ENCODE measurements around the gene SNAP25. TPM values are rescaled to one million over a fixed set of nuclear protein-coding genes. Genes with fewer than 3 reads are reported as not detected.

SNAP25 gene
- total RNA-seq = 1 to 10 TPM; 1.3 to 4.7 TPM

DNA sequence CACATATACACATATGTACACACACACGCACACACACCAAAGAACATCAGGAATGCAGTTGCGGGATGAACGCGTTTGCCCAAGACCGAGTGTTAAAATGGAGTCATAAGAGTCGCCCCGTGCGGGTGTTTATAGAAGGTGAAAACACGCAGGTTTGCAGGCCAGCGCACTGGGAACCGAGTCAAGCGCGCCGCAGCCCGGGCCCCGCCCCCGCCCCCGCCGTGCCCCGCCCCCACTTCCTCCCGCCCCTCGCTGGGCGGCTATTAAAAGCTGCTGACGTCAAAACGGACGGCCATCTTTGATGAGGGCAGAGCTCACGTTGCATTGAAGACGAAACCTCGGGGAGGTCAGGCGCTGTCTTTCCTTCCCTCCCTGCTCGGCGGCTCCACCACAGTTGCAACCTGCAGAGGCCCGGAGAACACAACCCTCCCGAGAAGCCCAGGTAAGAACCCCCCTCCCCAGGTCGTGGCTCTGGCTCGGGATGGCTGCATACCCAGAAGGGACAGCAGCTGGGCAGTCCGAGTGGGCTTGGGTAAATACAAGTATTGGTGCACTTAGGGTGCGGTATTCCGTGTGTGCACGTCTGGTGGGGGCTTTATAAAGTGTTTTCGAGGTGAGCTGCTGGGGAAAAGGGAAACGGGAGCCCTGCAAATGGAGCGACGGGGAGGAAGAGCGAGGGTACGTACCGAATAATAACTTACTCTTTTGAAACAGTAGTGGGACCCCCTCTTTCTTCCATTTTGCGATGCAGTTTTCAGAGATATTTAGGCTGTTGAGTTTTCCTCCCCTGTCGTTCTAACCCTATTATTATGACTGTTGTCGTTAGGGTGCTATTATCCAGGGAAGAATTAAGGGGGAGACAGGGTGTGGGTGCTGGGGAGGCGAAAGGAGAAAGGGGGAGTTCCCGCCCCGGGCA lies at the start of gene SNAP25:
Gene SNAP25, plus strand, starts transcription at position 295 of the 916 bp plus-strand sequence. CDS start 56,662 bp downstream, outside the sequence.
- no peaks in the 10 kb centered on the region for H3K9me3 ChIP-seq
- peak within 1 kb of the TSS; percentile 82 to 86 for H3K27ac ChIP-seq
- H3K36me3 ChIP-seq = no peaks in the 10 kb centered on the region
- ATAC-seq (ENCODE audit: insufficient number of reproducible peaks, low FRiP score, low read depth) (peak; percentile 52), DNase-seq (ENCODE audit: low spot score) (peak; percentile 3)
- peaks cover 3% of the 10 kb centered on the region for H3K27me3 ChIP-seq (replicated peaks; ENCODE audit: insufficient read depth)
- H3K4me3 ChIP-seq = peak within 1 kb of the TSS; percentile 73
- peaks cover 3 to 7% of the 10 kb centered on the region in 2 donors for H3K4me1 ChIP-seq (ENCODE audit: control insufficient read depth in 1 of 2, low read depth in 2 of 2)
- TF ChIP-seq, protein P1, sequence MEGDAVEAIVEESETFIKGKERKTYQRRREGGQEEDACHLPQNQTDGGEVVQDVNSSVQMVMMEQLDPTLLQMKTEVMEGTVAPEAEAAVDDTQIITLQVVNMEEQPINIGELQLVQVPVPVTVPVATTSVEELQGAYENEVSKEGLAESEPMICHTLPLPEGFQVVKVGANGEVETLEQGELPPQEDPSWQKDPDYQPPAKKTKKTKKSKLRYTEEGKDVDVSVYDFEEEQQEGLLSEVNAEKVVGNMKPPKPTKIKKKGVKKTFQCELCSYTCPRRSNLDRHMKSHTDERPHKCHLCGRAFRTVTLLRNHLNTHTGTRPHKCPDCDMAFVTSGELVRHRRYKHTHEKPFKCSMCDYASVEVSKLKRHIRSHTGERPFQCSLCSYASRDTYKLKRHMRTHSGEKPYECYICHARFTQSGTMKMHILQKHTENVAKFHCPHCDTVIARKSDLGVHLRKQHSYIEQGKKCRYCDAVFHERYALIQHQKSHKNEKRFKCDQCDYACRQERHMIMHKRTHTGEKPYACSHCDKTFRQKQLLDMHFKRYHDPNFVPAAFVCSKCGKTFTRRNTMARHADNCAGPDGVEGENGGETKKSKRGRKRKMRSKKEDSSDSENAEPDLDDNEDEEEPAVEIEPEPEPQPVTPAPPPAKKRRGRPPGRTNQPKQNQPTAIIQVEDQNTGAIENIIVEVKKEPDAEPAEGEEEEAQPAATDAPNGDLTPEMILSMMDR (IDR thresholded peaks at IDR 0.05) = no peak

DNA sequence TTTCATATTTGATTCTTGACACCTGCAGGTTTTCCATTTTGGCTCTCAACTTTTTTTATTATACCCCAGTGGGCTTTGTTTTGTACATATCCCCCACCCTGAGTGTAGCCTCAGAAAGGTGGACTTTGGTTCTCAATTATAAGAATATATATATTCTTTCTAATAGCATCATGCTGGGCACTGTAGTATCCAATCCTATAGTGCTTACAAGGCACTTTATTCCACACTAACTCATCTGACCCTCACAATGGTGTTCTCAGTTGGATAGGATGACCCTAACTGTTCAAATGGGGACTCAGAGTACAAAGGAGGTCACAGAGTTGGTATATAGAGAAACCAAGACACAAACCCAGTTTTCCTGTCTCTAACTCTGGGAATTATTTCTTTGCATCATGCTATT lies 48.9 kb upstream of the SNAP25 start:
- H3K4me3 ChIP-seq = no peak overlapping the region
- DNase-seq (ENCODE audit: low spot score) = no peak
- no peak overlapping the region for H3K27ac ChIP-seq
- TF ChIP-seq, protein P1 (IDR thresholded peaks at IDR 0.05) = no peak
- H3K9me3 ChIP-seq = no peaks in the 10 kb centered on the region
- no peaks in the 10 kb centered on the region for H3K4me1 ChIP-seq (ENCODE audit: control insufficient read depth in 1 of 2, low read depth in 2 of 2)
- no peak for ATAC-seq (ENCODE audit: insufficient number of reproducible peaks, low FRiP score, low read depth)
- no peaks in the 10 kb centered on the region for H3K27me3 ChIP-seq (replicated peaks; ENCODE audit: insufficient read depth)
- no peaks in the 10 kb centered on the region for H3K36me3 ChIP-seq

DNA sequence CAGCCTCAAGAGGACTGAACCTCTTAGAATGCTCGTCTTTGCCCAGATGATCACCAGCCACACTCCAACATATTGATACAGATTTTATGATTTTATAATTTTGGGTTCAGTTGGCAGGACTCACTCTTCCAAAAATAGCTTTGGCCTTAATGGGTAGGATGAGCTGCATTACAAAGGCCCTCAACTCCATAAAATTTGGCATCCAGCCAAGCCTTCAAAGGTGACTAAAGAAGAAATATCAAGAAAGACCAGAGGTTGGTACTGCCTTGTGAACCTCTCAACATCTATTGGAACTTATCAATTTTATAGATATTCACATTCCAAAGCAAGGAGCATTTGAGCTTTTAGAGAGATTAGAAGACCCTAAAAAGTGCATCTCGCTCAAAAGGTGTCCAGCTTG lies 48.4 kb upstream of the SNAP25 start:
- ATAC-seq (ENCODE audit: insufficient number of reproducible peaks, low FRiP score, low read depth) = no peak
- TF ChIP-seq, protein P1 (IDR thresholded peaks at IDR 0.05) = no peak

DNA sequence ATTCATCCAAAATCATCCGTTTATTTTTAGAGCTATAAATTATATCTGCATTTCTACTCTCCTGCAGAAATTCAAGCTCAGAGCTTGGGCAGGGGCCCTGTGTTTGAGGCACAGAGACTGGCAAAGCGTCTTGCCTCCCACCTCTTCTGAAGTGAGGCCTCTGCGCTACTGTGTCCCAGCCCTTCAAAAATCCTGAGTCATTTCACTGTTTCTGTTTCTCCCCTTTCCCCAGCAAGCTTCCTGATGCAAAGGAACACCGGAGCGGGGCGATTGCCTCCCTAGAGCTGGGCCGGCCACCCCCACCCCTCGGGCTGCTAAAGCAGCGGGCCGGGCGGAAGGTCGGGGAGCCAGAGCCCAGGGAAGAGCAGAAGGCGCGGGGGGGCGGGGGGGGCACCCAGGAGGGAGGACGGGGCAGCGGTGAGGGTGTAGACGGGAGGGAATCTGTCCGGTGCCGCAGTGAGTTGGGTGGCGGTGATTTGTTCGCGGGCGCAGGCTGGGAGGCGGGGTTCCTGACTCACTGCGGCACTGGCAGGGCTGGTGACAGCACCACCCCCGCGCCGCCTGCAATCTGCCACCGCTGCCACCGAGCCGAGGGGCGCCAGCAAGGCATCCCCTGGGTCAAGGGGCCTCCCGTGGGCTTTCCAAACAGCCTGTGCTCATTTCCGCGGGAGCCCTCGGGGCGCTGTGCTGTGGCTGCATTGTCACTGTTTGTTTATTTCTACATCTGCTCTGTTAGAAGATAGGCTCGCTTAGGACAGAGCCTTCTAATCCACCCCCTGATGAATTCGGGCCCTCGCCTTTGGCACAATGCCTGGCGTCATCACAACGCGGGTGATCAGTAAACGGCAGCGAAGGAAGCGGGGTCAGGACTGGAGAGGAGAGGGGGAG lies 46.5 kb upstream of the SNAP25 start:
- H3K36me3 ChIP-seq = no peaks in the 10 kb centered on the region
- no peak overlapping the region for H3K27ac ChIP-seq
- no peaks in the 10 kb centered on the region for H3K9me3 ChIP-seq
- no peaks in the 10 kb centered on the region for H3K4me1 ChIP-seq (ENCODE audit: control insufficient read depth in 1 of 2, low read depth in 2 of 2)
- peak overlapping the region; percentile 78 for H3K4me3 ChIP-seq
- TF ChIP-seq, protein P1 (IDR thresholded peaks at IDR 0.05) = peak; percentile 14
- peak; percentile 70 for ATAC-seq (ENCODE audit: insufficient number of reproducible peaks, low FRiP score, low read depth)
- H3K27me3 ChIP-seq (replicated peaks; ENCODE audit: insufficient read depth) = no peaks in the 10 kb centered on the region
- DNase-seq (ENCODE audit: low spot score) = peak; percentile 11

More for the DNA sequence above, 48.4 kb upstream of the SNAP25 start:
- Histone ChIP-seq H3K9me3 (no peaks in the 10 kb centered on the region), H3K36me3 (no peaks in the 10 kb centered on the region), H3K4me1 (ENCODE audit: control insufficient read depth in 1 of 2, low read depth in 2 of 2) (no peaks in the 10 kb centered on the region), H3K4me3 (no peak overlapping the region), H3K27me3 (replicated peaks; ENCODE audit: insufficient read depth) (no peaks in the 10 kb centered on the region), H3K27ac (no peak overlapping the region)
- no peak for DNase-seq (ENCODE audit: low spot score)

Measured in thoracic aorta (tissue), 2 donors.